Heart left ventricle (tissue), 13 donors: ENCODE data around the gene MYH15.

Experiments used
- CTCF ChIP-seq, 12 donors: fragments of 200-600 bp; sonication (generic) in 4 of 12; IDR thresholded peaks; one replicate each; pipeline versions ENCODE4 v1.5.0 to v1.8.0; 2018 to 2022; ENCODE audit warnings: antibody characterized with exemption in 12 of 12, mild to moderate bottlenecking in 5 of 12
- POLR2A ChIP-seq, 2 donors: fragments of 450-650 bp; IDR thresholded peaks; one replicate each; pipeline ENCODE4 v1.6.1; 2017; ENCODE audit warnings: antibody characterized with exemption in 2 of 2, mild to moderate bottlenecking in 2 of 2, moderate library complexity in 2 of 2
- donor health status: ischemic (EF 13 %, LVEDD 7.1; RV severe dilation, severe dysfunction).
- donor health status: DM: no; HTN: yes; CAD: no.
- donor health status: DM: no; HTN: no; CAD: no.
- donor health status: ischemic (EF 25% LVEDD 6.9; RV normal size, moderate dysfunction).
- donor health status: ischemic (EF 25% LVEDD 5.7; RV mildly dilated, moderate dysfunction).
- donor health status: ischemic (EF 35%, LVEDD 5.7; RV mildly dilated, moderate dysfunction).
- donor health status: nonischemic (EF 11% LVEDD 7.7; RV severe dilation, severe dysfunction).
- donor health status: DM: yes; HTN: yes; CAD: no.
- donor health status: PGD.
- donor health status: ischemic (EF 29% LVEDD 5.4; RV normal size, mild dysfunction).
- donor health status: nonischemic (EF 23%, LVEDD 6.1; RV moderate dilation, normal function).

GRCh38 chr3:108511055-108511454 lies 659 bp upstream of the MYH15 start:
- TF ChIP-seq CTCF (IDR thresholded peaks at IDR 0.05) (no peak), POLR2A (IDR thresholded peaks at IDR 0.05) (no peak)
